Activated effector memory CD4-positive, alpha-beta T cell treated with Interleukin-2 at 50 U/mL for 16 hours (primary cell): ENCODE measurements around the gene COPS8.

Source experiments
- DNase-seq: peaks from one replicate; pipeline ENCODE4 v3.0.0-alpha.2; 2020

Gene COPS8

DNA sequence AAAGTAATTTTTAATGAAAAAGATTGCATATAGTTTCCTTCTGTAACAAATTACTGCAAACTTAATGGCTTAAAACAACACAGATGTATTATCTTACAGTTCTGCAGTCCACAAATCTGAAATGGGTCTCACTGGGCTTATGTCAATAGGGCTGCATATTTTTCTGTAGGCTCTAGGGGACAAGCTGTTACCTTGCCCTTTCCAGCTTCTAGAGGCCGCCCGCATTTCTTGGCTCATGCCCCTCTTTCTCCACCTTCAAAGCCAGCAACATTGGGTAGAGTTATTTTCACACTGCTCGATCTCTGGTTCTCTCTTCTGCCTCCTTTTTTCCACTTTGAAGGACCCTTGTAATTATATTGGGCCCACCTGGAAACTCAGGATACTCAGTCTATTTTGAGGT lies 16.7 kb downstream of the COPS8 start:
- DNase-seq = no peak

DNA sequence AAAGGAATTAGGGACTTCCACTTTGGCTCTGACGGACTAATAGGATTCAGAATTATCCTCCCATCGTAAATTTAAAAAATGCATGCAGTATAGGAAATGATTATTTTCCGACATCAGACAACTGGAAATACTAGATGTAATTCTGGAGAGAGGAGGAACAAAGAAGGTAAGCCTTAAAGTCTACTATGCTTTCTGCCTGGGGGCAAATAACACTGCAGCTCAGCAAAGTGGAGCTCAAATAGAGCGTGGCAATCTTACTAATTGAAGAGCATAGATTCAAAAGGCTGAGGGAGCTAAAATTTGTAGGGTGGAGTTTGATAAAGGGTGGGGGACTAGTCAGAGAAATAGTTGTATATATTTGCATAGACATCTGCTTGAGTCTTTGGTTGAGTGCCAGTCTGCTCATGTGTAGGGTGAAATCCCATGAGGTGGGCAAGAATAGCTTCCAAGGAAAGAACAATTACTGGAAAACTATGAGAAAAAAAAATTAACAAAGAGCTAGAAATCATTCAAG lies 23.8 kb downstream of the COPS8 start:
- no peak for DNase-seq

DNA sequence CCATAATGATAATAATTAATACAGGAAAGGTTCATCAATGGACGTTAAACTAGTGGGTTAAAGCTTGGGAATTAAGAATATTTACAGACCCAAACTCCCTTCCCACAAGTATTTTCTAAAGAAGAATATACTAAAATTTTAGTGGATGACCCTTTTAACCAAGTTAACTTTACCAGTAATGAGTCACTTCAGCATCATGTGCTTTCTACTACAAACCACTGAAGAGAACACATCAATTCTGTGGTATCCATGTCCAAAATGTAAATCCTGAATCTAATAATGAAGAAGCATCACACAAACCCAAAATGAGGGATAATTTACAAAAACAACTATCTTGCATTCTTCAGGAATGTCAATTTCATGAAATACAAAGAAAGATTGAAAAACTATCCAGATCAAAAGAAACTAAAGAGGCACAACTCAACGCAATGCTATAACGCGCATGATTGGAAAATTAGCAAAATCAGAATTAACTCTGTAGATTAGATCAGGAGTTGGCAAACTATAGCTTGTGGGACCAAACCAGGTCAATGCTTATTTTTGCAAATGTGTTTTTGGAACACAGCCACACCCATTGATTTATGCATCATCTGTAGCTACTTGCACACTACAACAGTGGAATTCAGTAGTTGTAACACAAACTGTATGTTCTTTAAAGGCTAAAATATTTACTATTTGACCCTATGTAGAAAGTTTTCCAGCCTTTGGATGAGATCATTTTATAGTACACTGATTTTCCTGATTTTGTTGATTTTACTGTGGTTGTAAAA lies 27.5 kb downstream of the COPS8 start:
- DNase-seq = no peak

DNA sequence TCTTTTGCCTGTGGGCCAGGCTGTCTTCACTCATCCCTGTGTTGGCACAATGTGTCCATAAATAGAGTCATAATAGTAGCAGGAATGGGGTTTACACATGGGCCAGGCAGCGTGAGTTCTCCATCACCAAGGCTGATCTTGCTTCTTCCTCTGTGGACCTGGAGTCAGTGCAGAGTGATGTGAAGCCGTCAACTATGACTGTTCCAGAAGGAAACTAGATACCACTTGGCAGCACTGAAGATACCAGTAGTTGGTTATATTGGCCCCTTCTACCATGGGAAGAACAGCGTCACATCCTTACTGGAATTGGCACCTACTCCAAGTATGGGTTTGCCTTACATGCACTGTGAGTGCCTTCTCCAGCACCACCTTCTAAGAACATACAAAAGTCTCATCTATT lies 30.2 kb downstream of the COPS8 start:
- no peak for DNase-seq

DNA sequence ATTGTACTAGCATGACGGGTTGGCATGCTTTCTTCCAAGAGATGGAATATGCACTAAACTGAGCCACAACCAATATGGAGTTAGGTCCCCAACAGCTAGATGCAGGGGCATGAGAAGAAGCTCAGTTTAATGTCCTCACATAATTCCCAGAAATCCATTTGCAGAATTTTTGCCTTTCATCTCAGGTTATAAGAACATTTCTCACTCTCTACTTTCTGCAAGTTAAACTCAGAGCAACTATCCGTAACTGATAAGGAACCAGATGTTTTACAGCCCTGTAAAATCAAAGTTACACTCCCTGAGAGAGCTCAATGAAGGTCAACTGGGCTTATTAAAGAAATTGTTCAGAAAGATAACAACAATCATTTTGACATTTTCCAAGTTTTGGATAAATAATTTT lies 30.7 kb downstream of the COPS8 start:
- DNase-seq = no peak

GRCh38 chr2:237118025-237118424 lies 32.3 kb downstream of the COPS8 start:
- DNase-seq = no peak

DNA sequence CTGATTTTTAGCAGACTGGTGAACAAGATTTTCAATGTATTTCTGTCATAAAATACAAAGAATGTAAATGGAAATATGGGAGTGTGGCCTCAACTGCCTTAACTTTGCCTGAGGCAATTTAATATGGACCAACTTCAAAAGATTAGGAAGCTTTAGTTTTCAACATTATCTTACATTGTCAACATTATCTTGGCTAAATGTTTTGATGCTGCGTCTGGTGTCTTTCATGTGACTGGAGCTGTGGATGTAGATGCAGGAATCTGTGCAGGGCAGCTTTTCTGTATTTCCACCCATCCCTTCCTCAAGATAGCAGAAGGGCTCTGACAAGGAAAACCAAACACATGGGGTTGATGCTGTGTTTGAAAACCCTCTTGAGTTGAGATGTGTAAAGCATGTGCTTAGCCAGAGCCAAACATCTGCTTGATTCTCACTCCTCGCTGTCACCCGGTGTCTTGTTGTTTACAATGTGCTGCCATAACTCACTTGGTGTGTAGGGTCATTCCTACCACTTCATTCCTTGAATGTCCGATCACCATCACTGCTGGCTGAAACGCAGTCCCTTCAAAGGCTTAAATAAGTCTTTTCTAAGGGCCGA lies 33.0 kb downstream of the COPS8 start:
- DNase-seq = no peak

DNA sequence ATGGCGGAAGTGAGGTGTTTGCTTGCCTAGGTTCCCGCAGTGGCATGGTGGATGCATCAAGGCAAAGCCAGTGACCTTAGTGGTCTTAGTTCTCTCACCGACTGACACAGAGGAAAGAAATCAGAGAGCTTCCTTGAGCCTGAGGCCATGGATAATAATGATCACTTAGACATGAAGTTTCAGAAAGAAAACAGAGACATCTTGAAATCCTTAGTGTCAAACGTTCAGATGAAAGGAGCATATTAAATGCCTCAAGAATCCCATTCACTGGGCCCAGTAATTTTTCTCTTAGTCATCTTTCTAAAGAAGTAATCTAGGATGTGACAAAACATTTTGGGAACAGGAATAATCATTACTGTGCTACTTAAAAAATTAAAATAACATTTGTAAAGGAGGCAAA lies 35.2 kb downstream of the COPS8 start:
- no peak for DNase-seq

GRCh38 chr2:237121321-237121720 lies 35.6 kb downstream of the COPS8 start:
- no peak for DNase-seq

DNA sequence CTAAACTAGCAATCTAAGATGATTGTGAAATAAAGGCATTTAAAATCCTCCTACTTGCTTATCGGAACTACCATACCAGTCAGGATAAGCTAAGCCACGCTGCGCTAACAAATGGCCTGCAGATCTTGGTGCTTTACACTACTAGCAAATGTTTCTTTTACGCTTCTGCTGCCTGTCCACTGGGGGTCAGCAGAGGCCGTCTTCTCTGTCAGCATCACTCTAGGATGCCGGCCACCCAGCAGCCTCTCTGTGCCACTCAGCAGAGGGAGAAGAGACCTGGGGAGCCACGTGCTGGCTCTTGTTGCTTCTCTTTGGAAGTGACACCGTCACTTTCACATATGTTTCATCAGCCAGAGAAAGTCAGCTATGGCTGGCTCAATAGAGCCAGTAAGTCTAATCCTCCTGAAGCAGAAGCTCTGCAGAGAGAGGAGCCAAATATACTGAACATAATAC lies 36.6 kb downstream of the COPS8 start:
- peak; percentile 6 for DNase-seq

GRCh38 chr2:237124820-237125219 lies 39.1 kb downstream of the COPS8 start:
- no peak for DNase-seq

- DNase-seq = no peak
Observed at GRCh38 chr2:237125967-237126366, 40.3 kb downstream of the COPS8 start.

DNA sequence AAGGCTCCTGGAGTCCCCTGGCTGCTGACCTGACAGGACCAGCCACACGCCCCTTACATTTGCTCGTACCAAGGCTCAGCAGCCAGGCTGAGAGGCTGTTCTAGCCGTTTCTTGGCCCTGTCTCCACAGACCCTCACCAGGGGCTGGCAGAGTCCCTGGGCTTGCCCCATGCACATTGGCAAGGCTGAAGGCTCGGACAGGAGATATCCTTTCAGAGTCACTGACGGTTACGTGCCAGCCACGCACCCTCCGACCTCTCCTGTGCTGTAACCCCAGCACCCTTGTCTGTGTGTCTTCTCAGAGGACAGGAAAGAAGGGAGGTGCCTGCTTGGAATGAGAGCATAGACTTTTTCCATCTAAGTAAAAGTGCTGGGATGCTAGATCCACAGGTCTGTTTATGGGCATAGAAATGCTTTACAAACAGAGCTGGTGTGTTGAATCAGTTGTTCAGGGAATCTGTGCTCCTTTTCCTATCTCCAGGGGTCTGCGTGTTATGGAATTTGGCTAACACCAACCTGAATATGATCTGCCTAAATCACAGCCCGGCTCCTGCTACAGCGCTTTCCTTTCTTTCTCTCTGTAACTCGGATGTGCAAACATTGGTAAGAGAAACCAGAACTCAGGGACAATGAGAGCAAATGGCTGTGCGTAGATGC lies 41.0 kb downstream of the COPS8 start:
- DNase-seq = no peak

- DNase-seq = no peak
Observed at GRCh38 chr2:237128026-237128703, 42.5 kb downstream of the COPS8 start.

GRCh38 chr2:237128845-237129592 lies 43.3 kb downstream of the COPS8 start:
- no peak for DNase-seq

- no peak for DNase-seq
Observed at GRCh38 chr2:237129625-237130263, 44.1 kb downstream of the COPS8 start.

DNA sequence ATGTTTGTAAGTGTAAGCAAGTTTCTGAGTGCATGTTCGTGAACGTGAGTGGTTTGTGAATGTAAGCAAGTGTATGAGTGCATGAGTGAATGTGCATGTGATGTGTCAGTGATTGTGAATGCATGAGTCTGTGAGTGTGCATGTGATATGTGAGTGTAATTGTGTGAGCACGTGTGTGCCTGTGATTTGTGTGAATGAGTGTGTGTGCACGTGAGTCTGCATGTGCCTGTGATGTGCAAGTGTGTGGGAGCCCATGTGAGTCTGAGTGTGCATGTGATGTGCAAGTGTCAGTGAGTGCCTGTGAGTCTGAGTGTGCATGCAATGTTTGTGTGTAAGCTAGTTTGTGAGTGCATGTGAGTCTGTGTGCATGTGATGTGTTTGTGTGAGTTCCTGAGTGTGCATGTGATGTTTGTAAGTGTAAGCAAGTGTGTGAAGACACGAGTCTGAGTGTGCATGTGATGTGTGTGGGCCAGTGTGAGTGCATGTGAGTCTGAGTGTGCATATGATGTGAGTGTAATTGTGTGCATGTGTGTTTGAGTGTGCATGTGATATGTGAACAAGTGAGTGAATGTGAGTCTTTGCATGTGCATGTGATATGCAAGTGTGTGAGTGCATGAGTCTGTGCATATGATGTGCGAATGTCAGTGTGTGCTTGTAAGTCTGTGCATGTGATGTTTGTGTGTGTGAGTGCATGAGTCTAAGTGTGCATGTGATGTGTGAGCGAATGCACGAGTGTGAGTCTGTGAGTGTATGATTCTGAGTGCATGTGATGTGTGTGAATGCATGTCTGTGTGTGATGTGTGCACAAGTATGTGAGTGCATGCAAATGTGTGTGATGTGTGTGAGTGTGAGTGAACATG lies 45.1 kb downstream of the COPS8 start:
- DNase-seq = no peak

- DNase-seq = no peak
Observed at GRCh38 chr2:237131749-237132533, 46.3 kb downstream of the COPS8 start.

- no peak for DNase-seq
Observed at GRCh38 chr2:237132799-237133198, 47.1 kb downstream of the COPS8 start.
